ENCODE data around the gene PCDH18.
"Not testable (repeated sequence)": the region's sequence is repeated elsewhere in the genome, so short reads cannot be mapped to it uniquely, and the experiment has no call there.

Gene PCDH18

GRCh38 chr4:137531986-137532868, at the start of gene PCDH18:
PCDH18 (minus strand) TSS chr4:137532494; CDS start chr4:137532088, 406 bp downstream.
- DNase-seq (ENCODE audit: low spot score): peak; percentile 75

GRCh38 chr4:137576446-137576845, 44.2 kb upstream of the PCDH18 start:
- DNase-seq (ENCODE audit: low spot score): no peak

- no peak for DNase-seq (ENCODE audit: low spot score)
Measured at GRCh38 chr4:137572647-137573046, 40.4 kb upstream of the PCDH18 start.

GRCh38 chr4:137572163-137572562, 39.9 kb upstream of the PCDH18 start:
- no peak for DNase-seq (ENCODE audit: low spot score)

- no peak for DNase-seq (ENCODE audit: low spot score)
Measured at GRCh38 chr4:137559801-137560200, 27.5 kb upstream of the PCDH18 start.

- DNase-seq (ENCODE audit: low spot score): peak; percentile 50
Measured at GRCh38 chr4:137558951-137559350, 26.7 kb upstream of the PCDH18 start.

- DNase-seq (ENCODE audit: low spot score): no peak
Measured at GRCh38 chr4:137545461-137545861, 13.2 kb upstream of the PCDH18 start.

GRCh38 chr4:137543648-137544047, 11.4 kb upstream of the PCDH18 start:
- no peak for DNase-seq (ENCODE audit: low spot score)

- no peak for DNase-seq (ENCODE audit: low spot score)
Measured at GRCh38 chr4:137543198-137543597, 10.9 kb upstream of the PCDH18 start.

GRCh38 chr4:137541876-137542646, 9.8 kb upstream of the PCDH18 start:
- no peak for DNase-seq (ENCODE audit: low spot score)

GRCh38 chr4:137541181-137541580, 8.9 kb upstream of the PCDH18 start:
- no peak for DNase-seq (ENCODE audit: low spot score)

- DNase-seq (ENCODE audit: low spot score): no peak
Measured at GRCh38 chr4:137540356-137540755, 8.1 kb upstream of the PCDH18 start.

- no peak for DNase-seq (ENCODE audit: low spot score)
Measured at GRCh38 chr4:137538526-137538925, 6.2 kb upstream of the PCDH18 start.

GRCh38 chr4:137537807-137538206, 5.5 kb upstream of the PCDH18 start:
- not testable (repeated sequence) for DNase-seq (ENCODE audit: low spot score)

GRCh38 chr4:137536789-137537561, 4.7 kb upstream of the PCDH18 start:
- DNase-seq (ENCODE audit: low spot score): no peak

GRCh38 chr4:137535718-137536117, 3.4 kb upstream of the PCDH18 start:
- DNase-seq (ENCODE audit: low spot score): no peak

- DNase-seq (ENCODE audit: low spot score): no peak
Measured at GRCh38 chr4:137534516-137534915, 2.2 kb upstream of the PCDH18 start.

GRCh38 chr4:137533855-137534254, 1.6 kb upstream of the PCDH18 start:
- no peak for DNase-seq (ENCODE audit: low spot score)

GRCh38 chr4:137532869-137533236, 559 bp upstream of the PCDH18 start:
- no peak for DNase-seq (ENCODE audit: low spot score)

GRCh38 chr4:137531168-137531985, 917 bp downstream of the PCDH18 start:
- DNase-seq (ENCODE audit: low spot score): peak; percentile 31

- no peak for DNase-seq (ENCODE audit: low spot score)
Measured at GRCh38 chr4:137530176-137530575, 2.1 kb downstream of the PCDH18 start.

GRCh38 chr4:137529432-137529831, 2.9 kb downstream of the PCDH18 start:
- no peak for DNase-seq (ENCODE audit: low spot score)

All from COLO829 (cell line).